Gastroesophageal sphincter (tissue), 3 donors: Measurements from ENCODE around the gene CLIC2.
"Not testable (repeated sequence)": the region's sequence is repeated elsewhere in the genome, so short reads cannot be mapped to it uniquely, and the experiment has no call there.

Experiments
- CTCF ChIP-seq, 4 experiments: fragments of 200-600 bp in 2 of 4; fragments of 450-650 bp in 2 of 4; sonication (generic) in 1 of 4; IDR thresholded peaks; one replicate each; pipeline ENCODE4 v1.5.1; 2017 to 2019; ENCODE audit warnings: antibody characterized with exemption in 4 of 4, mild to moderate bottlenecking in 2 of 4, moderate library complexity in 2 of 4
- EP300 ChIP-seq: sonication (generic); formaldehyde crosslinking; IDR thresholded peaks from one replicate; pipeline ENCODE4 v1.6.1; 2017; ENCODE audit warnings: antibody characterized with exemption, mild to moderate bottlenecking
- POLR2A ChIP-seq, 2 donors: fragments of 450-650 bp; IDR thresholded peaks; one replicate each; pipeline ENCODE4 v1.6.1; 2017; ENCODE audit warnings: antibody characterized with exemption in 2 of 2, mild to moderate bottlenecking in 2 of 2, moderate library complexity in 1 of 2
- POLR2AphosphoS5 ChIP-seq: sonication (generic); formaldehyde crosslinking; IDR thresholded peaks from one replicate; pipeline ENCODE4 v1.6.1; 2017; ENCODE audit warnings: antibody characterized with exemption

DNA sequence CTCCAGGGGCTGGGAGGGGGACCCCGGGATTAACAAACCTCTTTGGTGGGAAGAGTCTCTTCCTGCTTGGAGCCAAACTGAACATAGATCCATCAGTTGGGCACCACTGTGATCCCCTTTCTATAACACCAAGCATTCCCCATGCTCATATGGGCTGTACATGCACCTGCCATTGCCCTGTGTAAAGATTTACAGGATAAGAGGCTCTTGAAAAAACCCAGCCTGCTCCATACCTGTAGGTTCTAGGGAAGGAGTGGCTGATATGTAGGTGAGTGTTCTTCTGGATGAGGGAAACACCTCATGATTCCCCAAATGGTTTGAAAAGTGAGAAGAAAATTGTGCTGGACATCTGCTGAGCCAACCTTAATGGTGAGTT is 911 bp upstream of the CLIC2 start:
- TF ChIP-seq CTCF (IDR thresholded peaks at IDR 0.05); POLR2A (IDR thresholded peaks at IDR 0.05); POLR2AphosphoS5; EP300: not testable (repeated sequence)
